NCI-H1105 treated with DMSO at 0.1 percent for 48 hours (cell line): ENCODE data around the gene IGFL3.
"Not testable (repeated sequence)": the region's sequence is repeated elsewhere in the genome, so short reads cannot be mapped to it uniquely, and the experiment has no call there.

ENCODE experiments used
- DNase-seq: peaks from one replicate; lab custom pipeline; 2025; lab: John Stamatoyannopoulos, UW

Gene IGFL3

GRCh38 chr19:46124638-46125115, at the start of gene IGFL3:
TSS of gene IGFL3 (minus strand) at chr19:46124688. CDS start at chr19:46124649, 39 bp downstream.
- DNase-seq, result no peak

- no peak for DNase-seq
These were observed 49.5 kb upstream of the IGFL3 start for GRCh38 chr19:46173886-46174480.

GRCh38 chr19:46162731-46163130, 38.2 kb upstream of the IGFL3 start:
- no peak for DNase-seq

GRCh38 chr19:46161642-46162257, 37.3 kb upstream of the IGFL3 start:
- not testable (repeated sequence) for DNase-seq

GRCh38 chr19:46160233-46160775, 35.8 kb upstream of the IGFL3 start:
- no peak for DNase-seq

- DNase-seq, result peak; percentile 2
These were observed 35.1 kb upstream of the IGFL3 start for GRCh38 chr19:46159418-46160232.

- DNase-seq, result no peak
These were observed 30.7 kb upstream of the IGFL3 start for GRCh38 chr19:46155237-46155636.

- no peak for DNase-seq
These were observed 26.1 kb upstream of the IGFL3 start for GRCh38 chr19:46150606-46151005.

- no peak for DNase-seq
These were observed 23.4 kb upstream of the IGFL3 start, which contains the start of gene IGFL2 for GRCh38 chr19:46147791-46148288. TSS of gene IGFL2 (plus strand) at chr19:46148238. CDS start at chr19:46148279, 41 bp downstream.

GRCh38 chr19:46147166-46147740, 22.8 kb upstream of the IGFL3 start:
- DNase-seq, result no peak

GRCh38 chr19:46144756-46145155, 20.3 kb upstream of the IGFL3 start:
- no peak for DNase-seq

- DNase-seq, result no peak
These were observed 17.8 kb upstream of the IGFL3 start for GRCh38 chr19:46142294-46142693.

- no peak for DNase-seq
These were observed 16.9 kb upstream of the IGFL3 start for GRCh38 chr19:46141421-46141820.

- no peak for DNase-seq
These were observed 13.5 kb upstream of the IGFL3 start for GRCh38 chr19:46137915-46138473.

GRCh38 chr19:46134527-46134926, 10.0 kb upstream of the IGFL3 start:
- DNase-seq, result no peak

GRCh38 chr19:46133777-46134241, 9.3 kb upstream of the IGFL3 start:
- DNase-seq, result no peak

- DNase-seq, result peak; percentile 65
These were observed 8.7 kb upstream of the IGFL3 start for GRCh38 chr19:46133101-46133627.

- no peak for DNase-seq
These were observed 8.1 kb upstream of the IGFL3 start for GRCh38 chr19:46132508-46133100.

GRCh38 chr19:46131485-46132143, 7.1 kb upstream of the IGFL3 start:
- no peak for DNase-seq

- no peak for DNase-seq
These were observed 1.6 kb upstream of the IGFL3 start for GRCh38 chr19:46126086-46126580.
